H1 (cell line): ENCODE data around the gene ZDHHC11. TPM values are rescaled to one million over a fixed set of nuclear protein-coding genes. Genes with fewer than 3 reads are reported as not detected.

Experiments
- CTCF ChIA-PET: fragments of 300-600 bp; sonication (Branson Sonifier 250); formaldehyde crosslinking; loops from one replicate; lab custom pipeline; 2021; ENCODE audit not compliant: partially characterized antibody; lab: Charles Lee
- POLR2A ChIA-PET: fragments of 300-600 bp; sonication (Branson Sonifier 250); formaldehyde crosslinking; loops from one replicate; lab custom pipeline; 2021; ENCODE audit warnings: inconsistent platforms; ENCODE audit not compliant: partially characterized antibody; lab: Charles Lee
- DNase-seq, 2 experiments: peaks; one replicate each; pipeline versions ENCODE4 v3.0.0 to v3.0.0-alpha.2; 2010 to 2022; ENCODE audit warnings: low spot score in 2 of 2, low read depth in 1 of 2, mixed read lengths in 1 of 2
- FAIRE-seq: peaks from 2 replicates; lab custom pipeline; 2011; peaks lifted over from hg19 to GRCh38; lab: Jason Lieb, UNC
- H2AFZ ChIP-seq: 2 replicates; pipeline ENCODE4 v1.8.1; 2012; ENCODE audit warnings: low read length, inconsistent platforms
- H2AK5ac ChIP-seq: 2 replicates; pipeline ENCODE4 v1.6.1; 2013; ENCODE audit warnings: low read depth, low read length
- H2BK120ac ChIP-seq: replicated peaks from 2 replicates; pipeline ENCODE3; 2013; ENCODE audit warnings: low read depth, low read length, inconsistent platforms
- H2BK12ac ChIP-seq: 2 replicates; pipeline ENCODE4 v1.6.1; 2013; ENCODE audit warnings: low read depth, low read length
- H2BK15ac ChIP-seq: 2 replicates; pipeline ENCODE4 v1.6.1; 2013; ENCODE audit warnings: low read length
- H2BK20ac ChIP-seq: 2 replicates; pipeline ENCODE4 v1.6.1; 2013; ENCODE audit warnings: low read length
- H2BK5ac ChIP-seq: 2 replicates; pipeline ENCODE4 v1.6.1; 2013; ENCODE audit warnings: low read depth, low read length
- H3K14ac ChIP-seq: 2 replicates; pipeline ENCODE4 v1.6.1; 2013; ENCODE audit warnings: inconsistent platforms; ENCODE audit not compliant: insufficient read length
- H3K18ac ChIP-seq: 2 replicates; pipeline ENCODE4 v1.6.1; 2013; ENCODE audit warnings: low read length; ENCODE audit errors: extremely low read depth
- H3K23ac ChIP-seq: 2 replicates; pipeline ENCODE4 v1.6.1; 2013; ENCODE audit warnings: inconsistent platforms; ENCODE audit not compliant: insufficient read length
- H3K23me2 ChIP-seq: 2 replicates; pipeline ENCODE4 v1.6.1; 2013; ENCODE audit warnings: low read depth, low read length
- H3K27ac ChIP-seq: 2 replicates; pipeline ENCODE4 v1.6.1; 2011; ENCODE audit warnings: low read depth, low read length, inconsistent platforms
- H3K27me3 ChIP-seq, 4 experiments: replicated peaks in 1 of 4; 1 replicate in 1 of 4; 2 replicates in 3 of 4; pipeline versions ENCODE4 v1.6.1 to v1.8.1; 2011 to 2013; ENCODE audit warnings: low read length in 3 of 4, mild to moderate bottlenecking in 3 of 4, inconsistent platforms in 2 of 4, mixed read lengths in 2 of 4, moderate library complexity in 1 of 4; ENCODE audit not compliant: control insufficient read depth in 3 of 4, insufficient read depth in 3 of 4; ENCODE audit errors: extremely low read depth in 1 of 4
- H3K36me3 ChIP-seq, 4 experiments: 2 replicates each; pipeline versions ENCODE4 v1.6.1 to v1.8.1; 2011 to 2013; ENCODE audit warnings: mild to moderate bottlenecking in 4 of 4, low read length in 3 of 4, moderate library complexity in 2 of 4, control low read depth in 1 of 4, inconsistent platforms in 1 of 4; ENCODE audit not compliant: insufficient read depth in 4 of 4, control insufficient read depth in 2 of 4
- H3K4ac ChIP-seq: replicated peaks from 2 replicates; pipeline ENCODE3; 2013; ENCODE audit warnings: low read length, low read depth, mixed read lengths, inconsistent platforms; ENCODE audit not compliant: insufficient read length
- H3K4me1 ChIP-seq, 4 experiments: replicated peaks in 1 of 4; 1 replicate in 1 of 4; 2 replicates in 3 of 4; pipeline versions ENCODE4 v1.6.1 to v1.8.1; 2011 to 2013; ENCODE audit warnings: low read length in 3 of 4, inconsistent platforms in 2 of 4, mixed read lengths in 1 of 4; ENCODE audit not compliant: insufficient read depth in 4 of 4, control insufficient read depth in 3 of 4
- H3K4me2 ChIP-seq, 2 experiments: 2 replicates each; pipeline versions ENCODE4 v1.6.1 to v1.8.1; 2011 to 2013; ENCODE audit warnings: low read depth in 2 of 2, low read length in 2 of 2, control low read depth in 1 of 2, inconsistent platforms in 1 of 2, mild to moderate bottlenecking in 1 of 2; ENCODE audit not compliant: insufficient read depth in 1 of 2
- H3K4me3 ChIP-seq, 4 experiments: fragments of 200-600, 300-600 bp in 1 of 4; sonication (generic), shearing (Covaris generic), sonication (Bioruptor Twin) in 1 of 4; 2 replicates each; pipeline versions ENCODE4 v1.5.1 to v1.8.1; 2011 to 2016; ENCODE audit warnings: low read length in 4 of 4, low read depth in 3 of 4, control low read depth in 2 of 4, inconsistent platforms in 2 of 4, mild to moderate bottlenecking in 2 of 4, mixed read lengths in 1 of 4, moderate library complexity in 1 of 4; ENCODE audit not compliant: insufficient read depth in 2 of 4; ENCODE audit errors: extremely low read depth in 1 of 4
- H3K56ac ChIP-seq: replicated peaks from 2 replicates; pipeline ENCODE3; 2013; ENCODE audit warnings: low read depth, mild to moderate bottlenecking, mixed read lengths, low read length, inconsistent platforms; ENCODE audit not compliant: insufficient read length
- H3K79me1 ChIP-seq: 2 replicates; pipeline ENCODE4 v1.6.1; 2013; ENCODE audit warnings: low read depth, low read length, control low read depth
- H3K79me2 ChIP-seq, 2 experiments: 2 replicates each; pipeline versions ENCODE4 v1.6.1 to v1.8.1; 2012 to 2013; ENCODE audit warnings: low read length in 2 of 2, mild to moderate bottlenecking in 2 of 2, inconsistent platforms in 1 of 2; ENCODE audit not compliant: insufficient read depth in 2 of 2, control insufficient read depth in 1 of 2
- H3K9ac ChIP-seq, 4 experiments: replicated peaks in 1 of 4; 1 replicate in 1 of 4; 2 replicates in 3 of 4; pipeline versions ENCODE4 v1.6.1 to v1.8.1; 2011 to 2013; ENCODE audit warnings: low read depth in 3 of 4, low read length in 3 of 4, control low read depth in 2 of 4, mild to moderate bottlenecking in 2 of 4, moderate library complexity in 2 of 4, inconsistent platforms in 1 of 4; ENCODE audit errors: extremely low read depth in 1 of 4
- H3K9me3 ChIP-seq, 2 experiments: 2 replicates each; pipeline versions ENCODE4 v1.6.1 to v1.8.1; 2012 to 2013; ENCODE audit warnings: mild to moderate bottlenecking in 2 of 2, moderate library complexity in 2 of 2, control low read depth in 1 of 2, inconsistent platforms in 1 of 2, low read depth in 1 of 2, low read length in 1 of 2, mixed read lengths in 1 of 2; ENCODE audit not compliant: insufficient read depth in 2 of 2
- H4K20me1 ChIP-seq, 2 experiments: replicated peaks in 1 of 2; 2 replicates each; pipeline versions ENCODE3 to v1.8.1; 2011 to 2013; ENCODE audit warnings: inconsistent platforms in 2 of 2, low read length in 2 of 2, mild to moderate bottlenecking in 1 of 2; ENCODE audit not compliant: insufficient read depth in 2 of 2, control insufficient read depth in 1 of 2
- H4K5ac ChIP-seq: 2 replicates; pipeline ENCODE4 v1.6.1; 2013; ENCODE audit warnings: low read length, low read depth, mixed read lengths, inconsistent platforms; ENCODE audit not compliant: insufficient read length
- H4K8ac ChIP-seq: 2 replicates; pipeline ENCODE4 v1.8.0; 2013; ENCODE audit warnings: mild to moderate bottlenecking, moderate library complexity, low read length, inconsistent platforms; ENCODE audit not compliant: insufficient read depth; ENCODE audit errors: extremely low read depth
- H4K91ac ChIP-seq: replicated peaks from 2 replicates; pipeline ENCODE3; 2013; ENCODE audit warnings: low read length, mixed read lengths, inconsistent platforms; ENCODE audit not compliant: insufficient read length
- WGBS, 2 experiments: shearing (Covaris generic) in 1 of 2; methylation state at CpG; one replicate each; pipeline versions ENCODE4 v1.1.6 to v1.1.7; 2013 to 2015; ENCODE audit warnings: low lambda C conversion rate in 2 of 2, mixed read lengths in 2 of 2, inconsistent platforms in 1 of 2, low coverage in 1 of 2, missing lambda C conversion rate in 1 of 2; ENCODE audit not compliant: insufficient replicate concordance in 2 of 2, insufficient coverage in 1 of 2, insufficient read length in 1 of 2; ENCODE audit errors: extremely low coverage in 1 of 2, missing lambda C conversion rate in 1 of 2; 5-methylcytosine and 5-hydroxymethylcytosine counted together
- polyA plus RNA-seq, 7 experiments: library from polyadenylated mRNA; depleted of rRNA in 3 of 7; stranded (reverse) in 5 of 7; unstranded in 2 of 7; fragments of >200 nt in 5 of 7; fragments of 200-250 nt in 2 of 7; gene quantifications; 1 replicate in 5 of 7; 2 replicates in 1 of 7; 4 replicates in 1 of 7; pipeline versions ENCODE4 v1.2.1 to v1.2.3, GENCODE V29; 2011 to 2013; ENCODE audit warnings: missing spikeins in 2 of 7, mixed read lengths in 2 of 7
- total RNA-seq: library from RNA; stranded (reverse); fragmentation: NEBNext Ultra II Directional; extraction: Animal tissue kit (Norgen Biotek cat#: 25700); gene quantifications from 2 replicates; pipeline ENCODE4 v1.2.1, GENCODE V29; 2021

ZDHHC11 gene
- total and polyA plus RNA-seq, 2 of the 8 experiments (the other 6 are each of a cell fraction or from before 2014, with no cell fraction given): 4.7 to 16.6 TPM

- CTCF ChIA-PET: interaction anchor here (1.1 to 3.3 kb wide), 4 partner anchors 8 to 147 kb away, joined by 3 to 12 read pairs (median 4); partner anchors contain the start of gene NKD2
- Histone ChIP-seq H3K14ac (no peak overlapping the region), H2BK15ac (no peak overlapping the region), H3K4ac (no peak overlapping the region), H3K23ac (no peak overlapping the region), H3K4me2 (no peak overlapping the region), H3K27me3 (no peaks in the 10 kb centered on the region), H2BK20ac (no peak overlapping the region), H4K8ac (no peak overlapping the region), H2BK120ac (no peak overlapping the region), H3K18ac (no peak overlapping the region; the same call in 1 of the 2 replicates), H3K9ac (no peak overlapping the region), H4K20me1 (peaks cover 6 to 38% of the 10 kb centered on the region in 2 experiments), H3K79me2 (no peaks in the 10 kb centered on the region), H3K23me2 (peaks cover 2% of the 10 kb centered on the region; the same call in 1 of the 2 replicates), H4K91ac (no peak overlapping the region), H3K27ac (no peak overlapping the region), H4K5ac (no peak overlapping the region), H3K56ac (no peak overlapping the region), H3K4me1 (no peaks in the 10 kb centered on the region), H2AK5ac (no peak overlapping the region), H2AFZ (no peak overlapping the region), H2BK5ac (no peak overlapping the region; the same call in 1 of the 2 replicates), H3K9me3 (no peaks in the 10 kb centered on the region), H3K79me1 (no peaks in the 10 kb centered on the region; the same call in none of the 2 replicates), H3K36me3 (peaks cover 12 to 35% (median 27%) of the 10 kb centered on the region in 4 experiments; a peak in 6 of 8 replicates), H3K4me3 (no peak overlapping the region), H2BK12ac (no peak overlapping the region)
- FAIRE-seq: no peak
- no peak for DNase-seq
- WGBS, 2 experiments: 90% methylated on average over 18 of the region's 22 CpGs; no CpG with 5 or more reads in 1 of the 2 experiments
- POLR2A ChIA-PET: interaction anchor here (0.6 to 6.9 kb wide), 14 partner anchors 8 to 386 kb away, joined by 3 to 46 read pairs (median 4); partner anchors contain the start of genes BRD9, TRIP13 and ZDHHC11
Measured at GRCh38 chr5:861442-862366, 10.9 kb upstream of the ZDHHC11 start.
